ENCODE measurements around the gene ARHGEF7.

ARHGEF7 gene

GRCh38 chr13:111325146-111325890 lies 210.2 kb downstream of the ARHGEF7 start:
- no peak overlapping the region for H3K4me2 ChIP-seq (ENCODE audit: low read depth, low read length, poor library complexity, severe bottlenecking)
- TF ChIP-seq EZH2phosphoT487 (IDR thresholded peaks at IDR 0.05; ENCODE audit: borderline replicate concordance) = no peak
- TF ChIP-seq, protein P1, sequence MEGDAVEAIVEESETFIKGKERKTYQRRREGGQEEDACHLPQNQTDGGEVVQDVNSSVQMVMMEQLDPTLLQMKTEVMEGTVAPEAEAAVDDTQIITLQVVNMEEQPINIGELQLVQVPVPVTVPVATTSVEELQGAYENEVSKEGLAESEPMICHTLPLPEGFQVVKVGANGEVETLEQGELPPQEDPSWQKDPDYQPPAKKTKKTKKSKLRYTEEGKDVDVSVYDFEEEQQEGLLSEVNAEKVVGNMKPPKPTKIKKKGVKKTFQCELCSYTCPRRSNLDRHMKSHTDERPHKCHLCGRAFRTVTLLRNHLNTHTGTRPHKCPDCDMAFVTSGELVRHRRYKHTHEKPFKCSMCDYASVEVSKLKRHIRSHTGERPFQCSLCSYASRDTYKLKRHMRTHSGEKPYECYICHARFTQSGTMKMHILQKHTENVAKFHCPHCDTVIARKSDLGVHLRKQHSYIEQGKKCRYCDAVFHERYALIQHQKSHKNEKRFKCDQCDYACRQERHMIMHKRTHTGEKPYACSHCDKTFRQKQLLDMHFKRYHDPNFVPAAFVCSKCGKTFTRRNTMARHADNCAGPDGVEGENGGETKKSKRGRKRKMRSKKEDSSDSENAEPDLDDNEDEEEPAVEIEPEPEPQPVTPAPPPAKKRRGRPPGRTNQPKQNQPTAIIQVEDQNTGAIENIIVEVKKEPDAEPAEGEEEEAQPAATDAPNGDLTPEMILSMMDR (conservative IDR thresholded peaks at IDR 0.05; ENCODE audit: low read length) = no peak
- H3K27me3 ChIP-seq (ENCODE audit: insufficient read depth, low read length, poor library complexity, severe bottlenecking) = no peaks in the 10 kb centered on the region

GRCh38 chr13:111325941-111326620 lies 211.0 kb downstream of the ARHGEF7 start:
- H2AFZ ChIP-seq (ENCODE audit: low read length) = no peak overlapping the region

More at GRCh38 chr13:111325146-111325890, 210.2 kb downstream of the ARHGEF7 start:
- Histone ChIP-seq H3K36me3 (ENCODE audit: insufficient read depth, low read length) (no peaks in the 10 kb centered on the region), H2AFZ (ENCODE audit: low read length) (no peak overlapping the region), H3K79me2 (ENCODE audit: insufficient read depth, low read length) (no peaks in the 10 kb centered on the region), H3F3A (ENCODE audit: low read depth) (no peaks in the 10 kb centered on the region), H3K4me1 (ENCODE audit: insufficient read depth, low read length, poor library complexity, severe bottlenecking) (no peaks in the 10 kb centered on the region), H3K9ac (ENCODE audit: low read depth, low read length, poor library complexity, severe bottlenecking) (no peak overlapping the region), H3K9me3 (ENCODE audit: insufficient read depth, low read depth, low read length) (no peaks in the 10 kb centered on the region), H3K9me2 (replicated peaks; ENCODE audit: low read depth, low read length) (no peaks in the 10 kb centered on the region), H3K4me3 (ENCODE audit: low read length, poor library complexity, severe bottlenecking) (no peak overlapping the region), H4K20me1 (ENCODE audit: insufficient read depth, low read length, poor library complexity, severe bottlenecking) (no peaks in the 10 kb centered on the region)

GRCh38 chr13:111326621-111326965 lies 211.5 kb downstream of the ARHGEF7 start:
- H3K79me2 ChIP-seq (ENCODE audit: insufficient read depth, low read length) = no peaks in the 10 kb centered on the region
- no peak overlapping the region for H3K9ac ChIP-seq (ENCODE audit: low read depth, low read length, poor library complexity, severe bottlenecking)
- no peak overlapping the region for H3K4me2 ChIP-seq (ENCODE audit: low read depth, low read length, poor library complexity, severe bottlenecking)
- TF ChIP-seq, protein P1 (conservative IDR thresholded peaks at IDR 0.05; ENCODE audit: low read length) = no peak
- no peak for TF ChIP-seq EZH2phosphoT487 (IDR thresholded peaks at IDR 0.05; ENCODE audit: borderline replicate concordance)
- no peaks in the 10 kb centered on the region for H3F3A ChIP-seq (ENCODE audit: low read depth)
- no peak overlapping the region for H3K4me3 ChIP-seq (ENCODE audit: low read length, poor library complexity, severe bottlenecking)
- H2AFZ ChIP-seq (ENCODE audit: low read length) = no peak overlapping the region
- no peaks in the 10 kb centered on the region for H3K9me3 ChIP-seq (ENCODE audit: insufficient read depth, low read depth, low read length)
- no peaks in the 10 kb centered on the region for H3K27me3 ChIP-seq (ENCODE audit: insufficient read depth, low read length, poor library complexity, severe bottlenecking)
- no peaks in the 10 kb centered on the region for H3K4me1 ChIP-seq (ENCODE audit: insufficient read depth, low read length, poor library complexity, severe bottlenecking)
- H3K36me3 ChIP-seq (ENCODE audit: insufficient read depth, low read length) = no peaks in the 10 kb centered on the region
- H3K9me2 ChIP-seq (replicated peaks; ENCODE audit: low read depth, low read length) = no peaks in the 10 kb centered on the region
- no peaks in the 10 kb centered on the region for H4K20me1 ChIP-seq (ENCODE audit: insufficient read depth, low read length, poor library complexity, severe bottlenecking)

More at GRCh38 chr13:111325941-111326620, 211.0 kb downstream of the ARHGEF7 start:
- Histone ChIP-seq H3K27me3 (ENCODE audit: insufficient read depth, low read length, poor library complexity, severe bottlenecking) (no peaks in the 10 kb centered on the region), H3K4me2 (ENCODE audit: low read depth, low read length, poor library complexity, severe bottlenecking) (no peak overlapping the region), H3K9me2 (replicated peaks; ENCODE audit: low read depth, low read length) (no peaks in the 10 kb centered on the region), H3K4me3 (ENCODE audit: low read length, poor library complexity, severe bottlenecking) (no peak overlapping the region), H3K79me2 (ENCODE audit: insufficient read depth, low read length) (no peaks in the 10 kb centered on the region), H3F3A (ENCODE audit: low read depth) (no peaks in the 10 kb centered on the region), H4K20me1 (ENCODE audit: insufficient read depth, low read length, poor library complexity, severe bottlenecking) (no peaks in the 10 kb centered on the region), H3K9ac (ENCODE audit: low read depth, low read length, poor library complexity, severe bottlenecking) (no peak overlapping the region), H3K4me1 (ENCODE audit: insufficient read depth, low read length, poor library complexity, severe bottlenecking) (no peaks in the 10 kb centered on the region), H3K9me3 (ENCODE audit: insufficient read depth, low read depth, low read length) (no peaks in the 10 kb centered on the region), H3K36me3 (ENCODE audit: insufficient read depth, low read length) (no peaks in the 10 kb centered on the region)
- TF ChIP-seq EZH2phosphoT487 (IDR thresholded peaks at IDR 0.05; ENCODE audit: borderline replicate concordance) = no peak
- TF ChIP-seq, protein P1 (conservative IDR thresholded peaks at IDR 0.05; ENCODE audit: low read length) = no peak
